ENCODE measurements around the gene DRGX.
A peak's percentile ranks its signal among the peaks of the same experiment; 100 is the strongest.

Gene DRGX

DNA sequence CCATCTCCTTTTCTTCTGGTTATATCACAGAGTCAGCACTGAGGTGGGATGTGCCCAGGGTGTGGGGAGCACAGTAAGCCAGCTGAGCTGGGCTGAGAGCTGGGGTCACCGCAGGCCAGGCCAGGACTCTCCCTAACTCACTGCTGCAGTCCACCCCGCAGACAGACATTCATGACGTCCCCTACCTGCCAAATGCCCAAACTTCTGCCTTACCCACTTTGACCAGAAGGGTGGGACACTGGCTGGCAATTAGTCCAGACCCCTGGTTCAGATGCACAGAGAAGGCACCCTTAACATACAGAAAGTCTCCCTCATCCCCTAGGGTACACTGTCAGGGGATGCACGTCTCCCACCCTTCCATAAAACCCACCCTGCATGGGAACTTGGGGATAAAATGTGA is 2.1 kb downstream of the DRGX start:
- no peak for DNase-seq (ENCODE audit: low read depth)
- no peak for TF ChIP-seq CTCF (IDR thresholded peaks at IDR 0.05; ENCODE audit: low read length, missing control alignments)
- H3K4me3 ChIP-seq (replicated peaks; ENCODE audit: low read depth, low read length) = no peak overlapping the region

DNA sequence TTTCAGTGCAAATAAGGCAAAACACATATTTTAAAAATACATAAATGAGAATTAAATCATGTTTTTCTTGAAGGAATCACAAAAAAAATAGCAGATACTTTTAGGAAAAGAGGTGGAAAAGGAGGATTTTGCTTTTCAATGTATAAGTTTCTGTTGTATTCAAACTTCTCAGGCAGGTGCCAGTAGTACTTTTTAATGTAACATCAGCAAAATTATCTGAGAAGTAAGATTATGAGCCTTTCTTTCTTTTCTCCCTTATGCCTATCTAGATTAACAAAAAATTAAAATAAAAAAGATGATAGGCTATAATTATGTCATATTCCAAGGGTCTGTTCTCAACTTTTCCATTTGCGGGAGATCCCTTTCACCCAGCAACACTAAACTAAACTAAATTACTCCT is 2.6 kb downstream of the DRGX start:
- no peak for DNase-seq (ENCODE audit: low read depth)
- TF ChIP-seq CTCF (IDR thresholded peaks at IDR 0.05; ENCODE audit: low read length, missing control alignments) = no peak
- no peak overlapping the region for H3K4me3 ChIP-seq (replicated peaks; ENCODE audit: low read depth, low read length)

GRCh38 chr10:49389361-49389933 is 6.4 kb downstream of the DRGX start:
- no peak overlapping the region for H3K4me3 ChIP-seq (replicated peaks; ENCODE audit: low read depth, low read length)
- no peak for TF ChIP-seq CTCF (IDR thresholded peaks at IDR 0.05; ENCODE audit: low read length, missing control alignments)
- DNase-seq (ENCODE audit: low read depth) = no peak

- no peak overlapping the region for H3K4me3 ChIP-seq (replicated peaks; ENCODE audit: low read depth, low read length)
- TF ChIP-seq CTCF (IDR thresholded peaks at IDR 0.05; ENCODE audit: low read length, missing control alignments) = no peak
- DNase-seq (ENCODE audit: low read depth) = no peak
Observed at GRCh38 chr10:49388161-49388560, 7.7 kb downstream of the DRGX start.

GRCh38 chr10:49387071-49387470 is 8.8 kb downstream of the DRGX start:
- no peak overlapping the region for H3K4me3 ChIP-seq (replicated peaks; ENCODE audit: low read depth, low read length)
- no peak for TF ChIP-seq CTCF (IDR thresholded peaks at IDR 0.05; ENCODE audit: low read length, missing control alignments)
- DNase-seq (ENCODE audit: low read depth) = peak; percentile 35

DNA sequence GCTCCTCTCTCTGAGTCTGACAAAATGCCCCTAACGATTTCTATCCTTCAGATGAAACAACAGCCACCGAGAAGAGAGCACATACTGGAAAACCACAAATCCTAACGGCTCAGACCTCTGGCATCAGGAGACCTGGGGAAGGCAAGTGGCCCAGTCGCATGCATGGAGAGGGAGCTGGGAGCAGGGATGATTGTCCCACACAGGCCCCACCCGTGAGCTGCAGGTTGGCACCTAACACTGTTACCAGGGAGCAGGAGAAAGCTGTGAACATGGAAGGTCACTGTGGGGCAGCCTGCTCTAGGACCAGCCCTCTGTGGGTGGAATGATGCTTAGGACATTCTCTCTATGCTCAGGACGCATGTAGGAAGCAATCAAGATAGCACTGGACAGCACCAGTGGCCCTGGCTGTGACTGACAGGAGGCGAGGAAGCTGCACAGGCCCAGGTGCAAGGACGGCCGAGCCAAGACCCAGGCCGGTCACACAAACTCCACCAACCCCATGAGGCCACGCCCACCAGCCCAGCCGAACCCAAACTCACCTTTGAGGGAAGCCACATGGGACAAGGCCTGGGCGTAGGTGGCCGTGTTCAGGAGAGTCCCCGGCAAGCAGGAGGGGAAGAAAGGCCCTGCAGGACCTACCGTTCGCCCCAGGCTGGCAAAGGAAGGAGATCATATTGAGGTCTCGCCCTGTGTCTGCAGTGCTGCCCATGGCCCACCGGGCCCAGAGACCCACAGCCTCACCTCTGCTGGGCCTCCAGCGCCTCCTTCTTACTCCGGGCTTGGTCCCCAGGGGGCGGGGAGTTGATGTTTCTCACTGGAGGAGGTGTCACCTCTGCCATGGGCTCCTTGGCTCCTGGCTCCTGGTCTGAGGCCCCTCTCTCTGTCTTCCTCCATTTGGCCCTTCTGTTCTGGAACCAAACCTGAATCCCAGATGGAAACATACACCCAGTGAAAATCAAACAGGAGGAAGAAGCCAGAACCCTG is 9.7 kb downstream of the DRGX start:
- no peak for DNase-seq (ENCODE audit: low read depth)
- TF ChIP-seq CTCF (IDR thresholded peaks at IDR 0.05; ENCODE audit: low read length, missing control alignments) = no peak
- no peak overlapping the region for H3K4me3 ChIP-seq (replicated peaks; ENCODE audit: low read depth, low read length)
